Fibroblast of lung (primary cell): ENCODE results near the gene GPR139. TPM values are rescaled to one million over a fixed set of nuclear protein-coding genes. Genes with fewer than 3 reads are reported as not detected.

Experiments
- DNase-seq, 2 donors: peaks; one replicate each; pipeline versions ENCODE4 v3.0.0 to v3.0.0-alpha.2; 2010; ENCODE audit warnings: low read depth in 2 of 2
- H2AFZ ChIP-seq: 2 replicates; pipeline ENCODE4 v1.5.1; 2012; ENCODE audit warnings: low read length, control low read depth, inconsistent platforms
- H3K27ac ChIP-seq: 2 replicates; pipeline ENCODE4 v1.5.1; 2011; ENCODE audit warnings: low read length, control low read depth; ENCODE audit not compliant: insufficient read depth
- H3K27me3 ChIP-seq: 2 replicates; pipeline ENCODE4 v1.5.1; 2011; ENCODE audit warnings: mild to moderate bottlenecking, low read length; ENCODE audit not compliant: control insufficient read depth, insufficient read depth
- H3K36me3 ChIP-seq: 2 replicates; pipeline ENCODE4 v1.5.1; 2011; ENCODE audit warnings: low read length; ENCODE audit not compliant: control insufficient read depth, insufficient read depth
- H3K4me1 ChIP-seq: 2 replicates; pipeline ENCODE4 v1.5.1; 2011; ENCODE audit warnings: low read length; ENCODE audit not compliant: control insufficient read depth, insufficient read depth; ENCODE audit errors: extremely low read depth
- H3K4me2 ChIP-seq: 2 replicates; pipeline ENCODE4 v1.5.1; 2011; ENCODE audit warnings: low read length, control low read depth; ENCODE audit not compliant: insufficient read depth; ENCODE audit errors: extremely low read depth
- H3K4me3 ChIP-seq, 4 experiments: fragments of 200-600 bp in 1 of 4; sonication (generic) in 1 of 4; replicated peaks in 1 of 4; 2 replicates each; pipeline ENCODE4 v1.5.1; 2011 to 2016; ENCODE audit warnings: low read length in 4 of 4, low read depth in 3 of 4, mild to moderate bottlenecking in 3 of 4, control low read depth in 2 of 4, inconsistent platforms in 1 of 4, mixed read lengths in 1 of 4; ENCODE audit not compliant: insufficient read depth in 1 of 4; ENCODE audit errors: control extremely low read depth in 1 of 4
- H3K79me2 ChIP-seq: 2 replicates; pipeline ENCODE4 v1.5.1; 2012; ENCODE audit warnings: mild to moderate bottlenecking, low read length, inconsistent platforms; ENCODE audit not compliant: control insufficient read depth, insufficient read depth
- H3K9ac ChIP-seq: 2 replicates; pipeline ENCODE4 v1.5.1; 2011; ENCODE audit warnings: mild to moderate bottlenecking, low read length, control low read depth; ENCODE audit not compliant: insufficient read depth
- H3K9me3 ChIP-seq: 2 replicates; pipeline ENCODE4 v1.5.1; 2012; ENCODE audit warnings: low read depth, low read length; ENCODE audit not compliant: control insufficient read depth, insufficient read depth
- H4K20me1 ChIP-seq: 2 replicates; pipeline ENCODE4 v1.5.1; 2011; ENCODE audit warnings: low read length; ENCODE audit not compliant: control insufficient read depth, insufficient read depth; ENCODE audit errors: extremely low read depth
- CTCF ChIP-seq, 2 donors: IDR thresholded peaks in 1 of 2; conservative IDR thresholded peaks in 1 of 2; 1 replicate in 1 of 2; 2 replicates in 1 of 2; pipeline ENCODE4 v1.5.1; 2011 to 2012; ENCODE audit warnings: low read length in 2 of 2, control low read depth in 1 of 2, inconsistent platforms in 1 of 2, low read depth in 1 of 2, mild to moderate bottlenecking in 1 of 2
- EZH2 ChIP-seq: IDR thresholded peaks from 2 replicates; pipeline ENCODE4 v1.5.1; 2012; ENCODE audit warnings: low read length, control low read depth, mild to moderate bottlenecking; ENCODE audit errors: missing control alignments
- polyA plus RNA-seq, 2 donors: library from polyadenylated mRNA; depleted of rRNA in 1 of 2; stranded (reverse) in 1 of 2; unstranded in 1 of 2; fragments of >200 nt; gene quantifications; 2 replicates each; pipeline ENCODE4 v1.2.1, GENCODE V29; 2011 to 2012; ENCODE audit warnings: missing spikeins in 1 of 2
- total RNA-seq: library from RNA; depleted of rRNA; stranded (reverse); fragments of >200 nt; gene quantifications from 2 replicates; pipeline ENCODE4 v1.2.1, GENCODE V29; 2014

Gene GPR139
- total and polyA plus RNA-seq, 2 donors (not counting 1 experiment from before 2014, with no cell fraction given) = not detected

- H3K36me3 ChIP-seq = no peaks in the 10 kb centered on the region
- no peak overlapping the region for H3K4me2 ChIP-seq
- no peaks in the 10 kb centered on the region for H3K79me2 ChIP-seq
- H3K4me3 ChIP-seq = no peak overlapping the region
- H4K20me1 ChIP-seq = no peaks in the 10 kb centered on the region
- TF ChIP-seq CTCF (conservative IDR thresholded peaks at IDR 0.05 in 1 of 2, IDR thresholded peaks at IDR 0.05 in 1 of 2; ENCODE audit: low read depth in 1 of 2, low read length in 2 of 2) (no peak), EZH2 (no peak)
- H3K9ac ChIP-seq = no peak overlapping the region
- H3K27ac ChIP-seq = no peak overlapping the region
- H3K27me3 ChIP-seq = no peaks in the 10 kb centered on the region
- no peak overlapping the region for H2AFZ ChIP-seq
- H3K4me1 ChIP-seq = no peaks in the 10 kb centered on the region
- H3K9me3 ChIP-seq = no peaks in the 10 kb centered on the region
- DNase-seq = no peak
Measured at GRCh38 chr16:20094157-20094556, 20.5 kb upstream of the GPR139 start.

- Histone ChIP-seq H3K4me1 (no peaks in the 10 kb centered on the region), H3K9ac (no peak overlapping the region), H3K4me2 (no peak overlapping the region), H2AFZ (no peak overlapping the region), H4K20me1 (no peaks in the 10 kb centered on the region), H3K27ac (no peak overlapping the region), H3K4me3 (no peak overlapping the region), H3K27me3 (no peaks in the 10 kb centered on the region), H3K9me3 (no peaks in the 10 kb centered on the region), H3K79me2 (no peaks in the 10 kb centered on the region), H3K36me3 (no peaks in the 10 kb centered on the region)
- TF ChIP-seq CTCF (conservative IDR thresholded peaks at IDR 0.05 in 1 of 2, IDR thresholded peaks at IDR 0.05 in 1 of 2; ENCODE audit: low read depth in 1 of 2, low read length in 2 of 2) (no peak), EZH2 (no peak)
- DNase-seq = no peak
Measured at GRCh38 chr16:20089246-20089965, 15.7 kb upstream of the GPR139 start.

GRCh38 chr16:20084624-20085226 lies 11.0 kb upstream of the GPR139 start:
- Histone ChIP-seq H3K4me2 (no peak overlapping the region), H2AFZ (no peak overlapping the region), H3K9me3 (no peaks in the 10 kb centered on the region), H4K20me1 (no peaks in the 10 kb centered on the region), H3K27me3 (no peaks in the 10 kb centered on the region), H3K9ac (no peak overlapping the region), H3K79me2 (no peaks in the 10 kb centered on the region), H3K27ac (no peak overlapping the region), H3K4me1 (no peaks in the 10 kb centered on the region), H3K36me3 (no peaks in the 10 kb centered on the region), H3K4me3 (no peak overlapping the region)
- no peak for DNase-seq
- TF ChIP-seq CTCF (conservative IDR thresholded peaks at IDR 0.05 in 1 of 2, IDR thresholded peaks at IDR 0.05 in 1 of 2; ENCODE audit: low read depth in 1 of 2, low read length in 2 of 2) = no peak
- no peak for TF ChIP-seq EZH2
